AG08396 (cell line): Measurements from ENCODE around the gene PDE1A.
"Not testable (repeated sequence)": the region's sequence is repeated elsewhere in the genome, so short reads cannot be mapped to it uniquely, and the experiment has no call there.

Source experiments
- DNase-seq: peaks from one replicate; pipeline ENCODE4 v3.0.0; 2012; ENCODE audit warnings: low spot score, mixed read lengths

The PDE1A gene

DNA sequence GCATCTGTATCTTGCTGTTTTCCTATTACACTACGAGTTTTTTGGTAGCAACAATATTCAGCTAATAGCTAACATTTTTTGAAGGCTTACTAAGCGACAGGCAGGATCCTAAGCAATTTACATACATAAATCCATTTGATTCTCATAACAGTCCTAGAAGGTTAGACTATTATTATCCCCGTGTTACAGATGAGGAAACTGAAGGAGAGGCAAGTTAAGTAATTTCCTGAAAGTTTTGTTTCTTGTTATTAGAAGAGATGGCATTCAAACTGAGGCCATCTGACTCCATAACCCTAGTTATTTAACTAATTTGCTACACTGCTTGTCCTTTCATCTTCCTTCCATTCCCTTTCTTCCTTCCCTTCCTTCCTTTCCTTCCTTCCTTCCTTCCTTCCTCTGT lies 68.2 kb downstream of the PDE1A start:
- no peak for DNase-seq

DNA sequence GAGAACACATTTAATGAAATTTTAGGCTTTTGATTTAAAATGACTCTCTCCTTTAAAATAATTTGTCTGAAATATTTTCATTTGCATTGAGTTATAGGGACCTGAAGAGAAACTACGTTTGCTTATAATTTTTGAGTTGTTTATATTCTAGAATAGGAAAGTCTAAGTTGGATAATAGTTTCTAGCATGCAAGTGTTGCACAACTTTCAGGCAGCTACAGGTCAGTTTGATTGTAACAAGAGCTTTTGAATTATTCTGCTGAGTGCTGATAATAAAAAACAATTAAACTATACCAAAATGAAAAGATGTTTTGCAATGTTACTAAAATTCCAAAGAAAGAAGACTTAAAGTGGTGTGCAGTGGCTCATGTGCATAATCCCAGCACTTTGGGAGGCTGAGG lies 71.0 kb downstream of the PDE1A start:
- no peak for DNase-seq

DNA sequence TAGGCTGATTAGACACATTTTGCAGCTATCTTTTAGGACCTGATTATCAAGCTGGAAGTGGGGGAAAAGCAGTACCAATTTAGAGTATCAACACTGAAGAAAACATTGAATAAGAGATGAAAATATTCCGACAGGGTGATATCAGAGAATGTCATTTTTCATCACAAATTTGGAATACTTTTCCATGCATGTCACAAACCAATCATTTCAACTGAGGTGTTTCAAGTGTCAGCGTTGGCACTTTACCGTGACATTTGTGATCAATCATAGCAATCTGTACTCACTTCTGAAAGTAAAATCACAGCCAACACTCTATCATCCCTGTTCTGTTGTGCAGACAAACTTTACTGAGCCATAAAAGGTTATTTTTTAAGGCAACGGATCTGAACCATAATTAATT lies 75.4 kb downstream of the PDE1A start:
- no peak for DNase-seq

DNA sequence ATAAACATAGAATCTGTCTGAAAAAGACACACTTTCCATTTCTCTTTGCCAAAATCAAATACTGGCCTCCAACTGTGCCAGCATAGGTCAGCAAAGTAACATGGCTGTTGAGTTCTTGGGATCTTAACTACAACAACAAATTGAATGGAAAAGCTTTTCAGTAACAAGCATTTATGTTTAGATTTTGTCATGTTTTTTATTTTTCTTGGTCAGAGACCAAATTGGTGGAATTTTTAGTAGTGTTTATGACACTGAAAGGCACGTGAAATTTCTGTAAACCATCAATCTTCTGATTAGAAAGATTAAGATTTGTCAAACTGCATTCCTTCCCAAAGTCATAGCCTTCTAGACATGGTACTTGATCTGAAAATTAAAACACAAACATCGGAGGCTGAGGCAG lies 77.6 kb downstream of the PDE1A start:
- DNase-seq = no peak

DNA sequence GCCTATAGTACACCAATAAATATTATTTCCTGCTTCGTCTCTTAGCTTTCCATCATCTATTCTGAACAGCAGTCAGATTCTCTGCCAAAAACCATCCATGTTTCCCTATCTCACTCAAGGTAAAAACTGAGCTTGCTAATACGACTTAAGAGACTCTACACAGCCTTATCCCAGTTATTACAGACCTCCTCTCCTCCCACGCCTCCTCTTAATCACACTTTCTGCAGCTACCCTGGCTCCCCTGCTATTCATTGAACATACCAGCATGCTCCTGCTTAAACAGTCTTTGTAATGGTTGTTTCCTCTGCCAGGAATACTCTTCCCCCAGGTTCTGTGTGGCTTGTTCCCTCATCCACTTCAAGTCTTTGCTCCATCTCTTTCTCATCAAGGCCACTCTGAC lies 81.5 kb downstream of the PDE1A start:
- DNase-seq = no peak

DNA sequence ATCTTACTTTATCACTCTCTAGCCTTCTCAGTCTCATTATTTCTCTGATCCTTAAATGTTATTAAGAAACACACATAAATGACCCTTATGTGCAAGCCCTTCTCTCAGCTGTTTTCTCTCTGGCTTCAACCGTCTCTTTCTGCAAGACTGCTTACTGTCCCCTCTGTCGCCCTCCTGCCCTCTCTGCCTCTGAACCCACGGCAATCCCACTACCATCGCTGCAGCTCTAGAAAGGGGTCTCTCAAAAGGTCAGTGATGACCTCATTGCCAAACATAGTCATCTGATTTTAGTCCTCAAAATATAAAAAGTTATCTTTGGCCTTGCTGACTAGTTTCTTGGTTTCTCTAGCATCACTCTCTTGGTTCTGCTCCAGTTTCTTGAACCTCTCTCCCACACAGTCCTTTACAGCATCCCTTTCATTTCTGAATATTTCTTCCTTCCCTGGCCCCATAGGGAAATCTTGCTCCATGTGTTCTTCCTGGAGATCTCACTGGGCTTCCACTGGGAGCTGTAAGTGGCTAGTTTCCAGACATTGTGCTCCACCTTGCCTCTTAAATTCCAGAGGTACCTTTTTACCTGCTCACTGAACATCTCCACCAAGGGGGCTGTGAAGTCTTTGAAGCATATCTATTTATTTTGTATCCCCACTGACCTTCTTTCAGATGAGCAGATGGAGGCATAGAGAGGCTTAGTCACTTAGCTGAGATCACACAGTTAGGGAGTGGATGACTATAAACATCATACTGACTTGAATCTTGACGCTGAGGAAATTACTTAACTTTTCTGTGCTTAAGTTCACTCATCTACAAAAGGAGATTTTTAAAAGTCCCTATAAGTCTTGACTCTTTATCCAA lies 96.2 kb downstream of the PDE1A start:
- DNase-seq = peak; percentile 4

DNA sequence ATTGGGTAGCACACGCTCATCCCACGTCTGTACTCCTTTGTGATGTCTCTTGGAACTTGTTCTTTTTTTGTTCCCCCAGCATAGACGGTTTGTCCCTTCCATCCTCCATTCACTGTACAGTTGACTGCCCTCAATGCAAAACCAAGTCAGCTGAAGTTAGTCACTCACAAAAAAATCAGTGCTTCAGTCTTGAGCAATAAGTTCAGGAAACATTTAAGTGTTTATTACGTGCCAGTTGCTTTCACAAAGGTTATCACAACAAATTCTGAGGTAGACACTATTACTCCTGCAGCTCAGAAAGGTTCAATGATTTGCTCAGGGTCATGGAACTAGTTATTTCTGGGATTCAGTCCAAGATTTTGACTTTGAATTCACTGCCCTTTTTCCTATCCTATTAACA lies 102.2 kb downstream of the PDE1A start:
- DNase-seq = no peak

DNA sequence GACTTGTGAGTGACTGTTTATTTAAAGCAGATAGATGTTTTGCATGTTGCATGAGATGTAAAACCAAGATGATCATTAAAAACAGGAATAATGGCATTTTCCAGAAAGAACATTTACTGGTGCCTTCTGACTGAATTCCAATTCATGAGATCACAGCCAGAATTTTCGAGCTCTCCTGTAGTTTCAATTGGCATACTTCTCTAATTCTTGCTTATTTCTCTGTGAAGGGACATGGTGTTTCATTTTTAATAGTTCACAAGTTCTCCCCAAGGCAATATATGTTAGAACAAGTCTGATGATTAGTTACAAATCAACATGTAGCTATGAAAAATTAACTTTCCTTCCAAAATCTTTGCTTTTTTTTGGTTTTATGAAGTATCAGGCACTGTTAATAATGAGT lies 105.7 kb downstream of the PDE1A start:
- no peak for DNase-seq

DNA sequence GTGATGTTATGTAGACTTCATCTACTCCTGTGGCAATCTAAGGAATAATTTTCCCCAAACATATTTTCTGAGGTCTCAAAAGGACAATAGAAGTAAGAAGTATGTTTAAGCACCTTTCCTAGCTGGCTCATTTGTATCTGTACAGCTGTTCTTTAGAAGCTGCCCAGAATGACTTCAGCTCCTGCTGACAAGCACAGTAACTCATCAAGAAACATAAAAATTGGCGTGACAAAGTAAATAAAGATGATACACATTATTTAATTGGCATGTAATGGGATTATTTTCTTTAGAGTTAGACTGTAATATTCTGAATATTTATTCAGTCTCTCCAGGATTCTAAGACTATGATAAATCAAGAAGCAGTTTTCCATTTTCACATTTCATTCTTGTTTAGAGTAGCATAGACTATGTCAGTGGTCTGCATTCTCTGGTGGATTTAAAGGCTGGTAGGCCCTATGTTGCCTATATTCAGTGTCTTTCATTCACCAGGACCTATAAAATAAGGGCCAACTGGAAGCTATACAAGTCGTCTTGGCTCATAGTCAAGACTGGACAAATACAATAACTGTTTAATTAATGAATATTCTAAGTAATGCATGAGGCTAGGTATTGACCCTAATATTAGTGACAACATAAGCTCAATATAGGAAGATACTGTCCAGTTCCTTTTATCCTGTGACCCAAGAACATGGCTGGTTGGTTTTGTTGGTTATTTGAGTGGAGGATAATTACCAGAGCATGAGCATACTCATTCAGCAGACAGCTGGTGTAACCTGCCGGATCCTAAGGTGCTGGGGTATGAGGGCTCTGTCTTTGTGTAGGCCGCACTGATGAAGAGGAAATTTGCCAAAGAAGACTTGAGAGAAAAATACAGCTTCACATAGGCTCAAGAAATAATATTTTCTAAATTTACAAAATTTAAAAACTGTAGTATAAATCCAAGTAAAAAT lies 107.0 kb downstream of the PDE1A start:
- DNase-seq = no peak

DNA sequence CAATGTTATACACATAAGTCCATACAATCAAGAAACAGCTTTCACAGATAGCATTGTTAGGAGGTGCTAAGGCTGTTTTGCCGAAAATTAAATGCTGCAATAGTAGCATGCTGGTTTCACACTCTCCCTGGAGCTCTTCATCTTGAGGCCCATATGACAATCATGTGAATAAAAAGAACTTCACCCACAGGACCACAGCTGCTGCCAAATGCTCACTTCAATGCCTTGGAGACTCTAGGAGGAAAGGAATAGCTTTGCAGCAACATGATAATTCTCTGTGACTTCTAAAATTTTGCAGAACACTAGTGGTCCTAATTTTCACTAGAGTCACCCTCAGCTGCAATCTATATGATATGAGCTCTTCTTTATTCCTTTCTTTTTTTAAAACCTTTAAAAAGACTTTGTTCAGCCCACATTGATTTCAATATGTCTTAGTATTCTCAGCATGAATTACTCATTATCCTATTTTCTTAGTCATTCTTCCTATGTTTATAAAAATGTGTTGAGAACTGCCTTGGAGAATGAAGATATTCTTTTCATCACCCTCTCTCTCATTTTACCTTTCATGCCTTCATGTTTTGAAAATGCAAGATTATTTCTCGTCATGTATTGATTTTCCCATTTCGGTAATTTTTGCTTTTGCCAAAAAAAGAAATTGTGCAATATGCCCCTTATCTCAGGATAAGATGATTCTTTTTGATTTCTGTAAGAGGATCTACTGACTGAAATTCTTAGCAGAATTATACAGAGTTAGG lies 108.2 kb downstream of the PDE1A start:
- DNase-seq = no peak

DNA sequence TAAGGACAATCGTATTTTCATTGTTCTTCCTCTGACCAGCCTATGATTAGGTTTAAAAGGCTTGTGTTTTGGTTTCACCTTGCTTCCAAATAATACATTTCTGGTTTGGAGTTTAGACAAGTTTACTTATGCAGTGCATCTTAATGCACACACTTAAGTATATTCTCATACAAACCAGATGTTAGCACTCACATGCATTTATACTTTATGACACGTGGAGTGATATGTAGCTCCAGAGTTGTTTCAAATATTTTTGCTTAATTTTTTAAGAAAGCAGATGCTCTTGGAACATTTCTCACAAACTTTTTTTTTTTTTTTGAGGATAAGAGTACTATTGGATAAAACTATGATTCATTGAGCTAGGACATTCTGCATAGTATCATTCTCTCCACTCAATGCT lies 109.9 kb downstream of the PDE1A start:
- DNase-seq = no peak

DNA sequence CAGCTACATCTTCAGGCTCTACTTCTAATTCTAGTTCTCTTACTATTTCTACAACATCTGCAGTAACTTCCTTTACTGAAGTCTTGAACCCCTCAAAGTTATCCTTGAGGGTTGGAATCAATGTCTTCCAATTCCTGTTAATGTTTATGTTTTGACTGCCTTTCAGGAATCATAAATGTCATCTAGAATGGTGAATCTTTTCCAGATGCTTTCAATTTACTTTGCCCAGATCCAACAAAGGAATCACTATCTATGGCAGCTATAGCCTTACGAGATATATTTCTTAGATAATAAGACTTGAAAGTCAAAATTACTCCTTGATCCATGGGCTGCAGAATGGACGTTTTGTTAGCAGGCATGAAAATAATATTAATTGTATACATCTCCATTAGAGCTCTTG lies 123.9 kb downstream of the PDE1A start:
- no peak for DNase-seq

DNA sequence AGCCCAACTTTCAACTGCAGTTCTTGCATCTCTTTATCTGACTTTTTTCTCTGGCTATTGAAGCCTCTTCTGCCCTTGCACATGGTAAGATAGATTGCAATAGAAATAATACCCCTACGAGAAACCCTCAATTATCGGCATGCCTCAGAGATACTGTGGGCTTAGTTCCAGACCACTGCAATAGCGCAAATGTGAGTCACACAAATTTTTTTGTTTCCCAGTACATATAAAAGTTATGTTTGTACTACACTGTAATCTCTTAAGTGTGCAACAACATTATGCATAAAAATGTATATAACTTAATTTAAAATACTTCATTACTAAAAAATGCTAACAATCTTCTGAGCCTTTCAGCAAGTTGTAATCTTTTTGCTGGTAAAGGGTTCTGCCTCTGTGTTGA lies 124.7 kb downstream of the PDE1A start:
- DNase-seq = peak; percentile 6

DNA sequence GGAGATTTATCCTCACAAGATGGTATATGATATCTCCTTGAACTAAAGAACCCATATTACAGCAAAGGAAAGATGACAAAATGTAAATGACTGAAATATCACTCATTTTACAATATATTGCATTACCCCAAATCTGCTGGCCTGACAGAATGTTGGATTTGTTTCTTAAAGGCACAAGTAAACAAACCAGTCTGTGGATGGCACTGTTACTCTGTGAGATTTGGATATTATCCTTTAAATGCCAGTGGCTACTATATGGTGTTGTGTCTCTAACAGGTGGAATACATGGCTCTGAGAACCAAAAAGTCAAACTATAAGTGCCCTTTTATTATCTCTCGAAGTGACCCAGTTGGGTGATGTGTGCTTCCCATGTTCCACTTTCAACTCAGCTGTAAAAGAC lies 125.7 kb downstream of the PDE1A start:
- no peak for DNase-seq

DNA sequence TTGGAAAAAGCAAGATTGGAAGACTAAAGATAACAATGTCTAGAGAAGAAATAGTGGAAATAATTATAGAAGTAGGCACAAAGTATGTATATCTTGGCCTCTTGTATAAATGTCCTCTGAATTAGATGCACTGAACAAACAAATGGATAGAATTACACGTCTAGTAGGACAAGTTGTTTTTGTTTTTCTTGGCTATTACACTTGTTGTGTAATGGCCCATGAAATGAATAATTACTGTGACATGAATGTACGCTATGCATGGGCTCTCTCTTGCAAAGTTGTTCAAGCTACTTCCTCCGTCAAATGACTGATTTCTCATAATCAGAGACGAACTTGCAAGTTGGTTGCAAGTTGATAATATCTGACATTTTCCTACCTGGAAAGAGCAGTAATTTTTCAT lies 126.2 kb downstream of the PDE1A start:
- DNase-seq = no peak

DNA sequence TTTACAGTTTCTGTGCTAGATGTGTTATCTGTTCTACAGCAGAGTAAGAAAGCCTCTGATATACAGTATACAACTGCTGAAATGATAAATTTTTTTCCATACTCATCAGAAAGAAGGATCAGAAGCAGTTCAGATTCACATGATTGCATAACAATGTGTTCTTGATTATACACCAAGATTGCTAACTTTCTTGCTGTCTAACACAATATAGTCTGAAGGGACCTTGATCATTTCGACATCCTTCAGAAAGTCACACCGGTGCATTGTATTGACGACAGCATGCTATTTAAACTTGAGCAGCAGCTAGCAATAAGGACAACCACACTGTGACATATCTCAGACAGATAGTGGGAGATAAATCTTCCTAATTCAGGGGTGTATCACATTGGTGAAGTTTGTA lies 127.2 kb downstream of the PDE1A start:
- no peak for DNase-seq

DNA sequence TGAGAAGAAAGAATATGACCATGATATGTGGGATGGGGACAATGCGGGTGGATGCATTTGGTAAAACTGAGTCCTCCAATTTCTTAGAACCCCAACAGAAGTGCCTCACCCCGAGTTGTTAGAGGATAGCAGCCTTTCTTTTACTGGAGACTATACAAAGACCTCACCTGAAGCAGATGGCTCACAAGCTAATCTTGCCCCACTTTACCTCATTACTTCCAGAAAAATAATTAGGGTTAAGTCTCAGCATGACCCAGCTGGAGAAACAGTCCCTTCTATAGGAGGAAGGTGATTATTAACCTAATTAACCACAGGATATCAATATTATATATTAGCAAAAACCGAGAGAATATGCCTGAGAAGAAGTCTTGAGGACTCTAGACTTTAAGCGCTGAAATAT lies 128.4 kb downstream of the PDE1A start:
- no peak for DNase-seq

DNA sequence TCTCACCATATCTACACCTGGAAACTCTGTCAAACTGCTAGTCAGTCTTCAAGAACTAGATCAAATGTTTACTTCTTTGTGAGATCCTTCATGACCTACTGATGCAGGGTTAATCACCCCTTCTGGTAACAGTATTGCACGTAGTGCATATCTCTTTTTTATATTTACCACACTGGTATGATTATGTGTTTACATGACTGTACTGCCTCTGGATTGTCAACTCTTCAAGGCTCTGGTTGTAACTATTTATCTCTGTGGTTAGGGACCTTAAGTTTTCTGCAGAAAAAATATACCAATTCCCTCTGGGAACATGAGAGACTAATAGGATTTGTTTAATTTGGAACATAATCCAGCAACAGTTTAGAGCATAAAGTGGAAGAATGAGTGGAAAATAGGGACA lies 135.5 kb downstream of the PDE1A start:
- DNase-seq = no peak

DNA sequence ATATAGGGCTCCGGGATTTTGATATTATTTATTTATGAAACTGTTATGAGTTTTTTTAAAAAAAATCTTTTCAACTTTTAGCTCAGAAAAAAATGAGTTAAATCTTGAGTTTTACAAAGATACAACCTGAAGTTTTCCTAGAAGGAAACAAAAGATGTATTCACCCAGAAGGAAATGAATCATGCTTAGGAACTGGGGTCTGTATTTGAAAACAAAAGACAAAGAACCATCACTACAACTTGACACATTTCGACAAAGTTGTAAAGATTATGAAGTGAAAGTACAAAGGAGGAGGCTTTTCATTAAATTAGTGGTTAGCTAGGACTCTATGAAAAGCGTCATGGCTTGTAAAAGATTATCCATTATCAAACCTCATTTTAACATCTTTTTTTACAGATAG lies 143.3 kb downstream of the PDE1A start:
- DNase-seq = no peak

DNA sequence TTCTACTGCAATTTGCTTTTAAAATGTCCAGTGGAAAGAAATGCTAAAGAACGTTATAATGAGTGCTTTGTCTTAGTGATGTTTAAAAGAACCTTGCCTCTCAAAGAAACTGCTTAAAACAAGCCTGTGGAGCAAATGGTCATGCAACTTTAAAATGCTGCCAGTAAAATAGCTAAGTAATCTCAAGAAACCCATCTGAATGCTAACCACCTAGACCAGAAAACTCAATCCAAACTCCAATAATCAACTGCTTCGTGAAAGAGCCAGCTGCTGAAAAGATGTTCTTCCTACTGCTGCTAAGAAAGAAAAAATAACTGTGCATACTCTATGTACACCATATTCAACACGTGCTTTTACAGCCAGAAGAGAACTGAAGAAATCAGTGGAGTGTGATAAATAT lies 145.6 kb downstream of the PDE1A start:
- DNase-seq = no peak

DNA sequence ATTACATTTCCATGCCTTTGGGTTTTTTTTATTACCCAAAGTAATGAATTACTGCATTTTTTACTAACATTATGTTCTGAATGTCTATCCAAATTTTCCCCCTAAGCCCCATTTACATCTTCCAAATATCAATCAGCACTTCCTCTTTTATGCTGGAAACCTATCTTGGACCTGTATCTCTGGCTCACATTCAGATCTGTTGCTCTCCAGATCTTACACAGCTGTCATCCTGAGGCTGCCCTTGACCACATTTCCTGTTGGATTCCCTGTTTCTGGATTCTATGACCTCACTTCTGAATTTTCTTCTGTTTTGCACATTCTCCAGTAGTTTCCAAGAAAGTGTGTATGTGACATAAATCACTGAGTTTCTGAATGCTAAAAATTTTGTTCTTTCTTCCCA lies 146.7 kb downstream of the PDE1A start:
- no peak for DNase-seq

DNA sequence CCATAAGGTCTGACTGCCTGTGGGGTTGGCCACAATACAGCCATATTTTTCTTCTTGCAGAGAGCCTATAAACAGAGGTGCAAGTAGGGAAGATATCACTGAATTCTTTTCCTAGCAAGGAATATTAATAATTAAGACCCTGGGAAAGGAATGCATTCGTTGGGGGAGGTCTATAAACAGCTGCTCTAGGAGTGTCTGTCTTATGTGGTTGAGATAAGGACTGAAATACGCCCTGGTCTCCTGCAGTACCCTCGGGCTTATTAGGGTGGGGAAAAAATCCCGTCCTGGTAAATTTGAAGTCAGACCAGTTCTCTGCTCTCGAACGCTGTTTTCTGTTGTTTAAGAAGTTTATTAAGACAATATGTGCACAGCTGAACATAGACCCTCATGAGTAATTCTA lies 150.2 kb downstream of the PDE1A start:
- DNase-seq = not testable (repeated sequence)

DNA sequence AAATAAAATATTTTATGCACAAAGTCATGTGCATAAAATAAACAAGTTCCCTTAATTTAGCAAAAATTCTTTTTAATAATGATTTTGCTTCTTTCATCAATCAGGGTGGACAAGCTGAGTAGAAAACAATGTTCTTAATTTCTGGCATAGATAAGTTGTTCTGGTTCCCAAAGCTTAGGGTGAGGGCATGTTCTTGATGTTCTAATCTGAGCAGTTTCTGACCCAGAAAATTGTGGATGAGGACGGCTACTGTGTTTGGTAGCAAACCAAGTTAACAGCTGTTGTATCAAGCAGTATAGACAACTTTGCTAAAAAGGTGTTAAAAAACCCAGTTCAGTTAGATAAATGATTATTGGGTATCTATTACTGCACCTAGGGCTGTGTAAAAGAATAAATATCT lies 158.9 kb downstream of the PDE1A start:
- no peak for DNase-seq
